ENCODE data around the gene FHL5. TPM values are rescaled to one million over a fixed set of nuclear protein-coding genes. Genes with fewer than 3 reads are reported as not detected.

Gene FHL5
- total RNA-seq, 1 experiment from 2014 or later: not detected

GRCh38 chr6:96608074-96608473, 45.1 kb downstream of the FHL5 start:
- no TSS peak for BruUV-seq (replicated peaks)
- intact Hi-C loops (cut with micrococcal nuclease; ENCODE audit: unreplicated experiment): no loop called here
- TF ChIP-seq CTCF (IDR thresholded peaks at IDR 0.05; ENCODE audit: unreplicated experiment): no peak
- no peak overlapping the region for H3K27ac Mint-ChIP-seq (ENCODE audit: unreplicated experiment)
- no peaks in the 10 kb centered on the region for H3K36me3 Mint-ChIP-seq (ENCODE audit: insufficient read depth, unreplicated experiment)
- H3K4me1 Mint-ChIP-seq (ENCODE audit: low read depth, unreplicated experiment): no peaks in the 10 kb centered on the region
- no peak overlapping the region for H3K4me3 Mint-ChIP-seq (ENCODE audit: low read depth, unreplicated experiment)
- CTCF ChIA-PET: no interaction called here
- no peaks in the 10 kb centered on the region for H3K9me3 Mint-ChIP-seq (ENCODE audit: low read depth, unreplicated experiment)
- no peaks in the 10 kb centered on the region for H3K27me3 Mint-ChIP-seq (ENCODE audit: unreplicated experiment)
- DNase-seq: no peak

- intact Hi-C loops (cut with micrococcal nuclease; ENCODE audit: unreplicated experiment): no loop called here
Observed at GRCh38 chr6:96610019-96610418, 47.1 kb downstream of the FHL5 start.

GRCh38 chr6:96611342-96611991, 48.5 kb downstream of the FHL5 start:
- TF ChIP-seq CTCF (IDR thresholded peaks at IDR 0.05; ENCODE audit: unreplicated experiment): no peak
- no peak for DNase-seq
- intact Hi-C loops (cut with micrococcal nuclease; ENCODE audit: unreplicated experiment): no loop called here
- Mint-ChIP-seq H3K27ac (ENCODE audit: unreplicated experiment) (no peak overlapping the region), H3K9me3 (ENCODE audit: low read depth, unreplicated experiment) (no peaks in the 10 kb centered on the region), H3K4me1 (ENCODE audit: low read depth, unreplicated experiment) (no peaks in the 10 kb centered on the region), H3K27me3 (ENCODE audit: unreplicated experiment) (no peaks in the 10 kb centered on the region), H3K4me3 (ENCODE audit: low read depth, unreplicated experiment) (no peak overlapping the region), H3K36me3 (ENCODE audit: insufficient read depth, unreplicated experiment) (no peaks in the 10 kb centered on the region)
- no TSS peak for BruUV-seq (replicated peaks)
- CTCF ChIA-PET: no interaction called here

More at GRCh38 chr6:96610019-96610418, 47.1 kb downstream of the FHL5 start:
- Mint-ChIP-seq H3K27me3 (ENCODE audit: unreplicated experiment) (no peaks in the 10 kb centered on the region), H3K9me3 (ENCODE audit: low read depth, unreplicated experiment) (no peaks in the 10 kb centered on the region), H3K4me1 (ENCODE audit: low read depth, unreplicated experiment) (no peaks in the 10 kb centered on the region), H3K27ac (ENCODE audit: unreplicated experiment) (no peak overlapping the region), H3K4me3 (ENCODE audit: low read depth, unreplicated experiment) (no peak overlapping the region), H3K36me3 (ENCODE audit: insufficient read depth, unreplicated experiment) (no peaks in the 10 kb centered on the region)
- TF ChIP-seq CTCF (IDR thresholded peaks at IDR 0.05; ENCODE audit: unreplicated experiment): no peak
- DNase-seq: no peak
- CTCF ChIA-PET: no interaction called here
- no TSS peak for BruUV-seq (replicated peaks)

- no TSS peak for BruUV-seq (replicated peaks)
- Mint-ChIP-seq H3K9me3 (ENCODE audit: low read depth, unreplicated experiment) (no peaks in the 10 kb centered on the region), H3K27ac (ENCODE audit: unreplicated experiment) (no peak overlapping the region), H3K4me3 (ENCODE audit: low read depth, unreplicated experiment) (no peak overlapping the region), H3K36me3 (ENCODE audit: insufficient read depth, unreplicated experiment) (no peaks in the 10 kb centered on the region), H3K27me3 (ENCODE audit: unreplicated experiment) (no peaks in the 10 kb centered on the region), H3K4me1 (ENCODE audit: low read depth, unreplicated experiment) (no peaks in the 10 kb centered on the region)
- intact Hi-C loops (cut with micrococcal nuclease; ENCODE audit: unreplicated experiment): no loop called here
- no peak for TF ChIP-seq CTCF (IDR thresholded peaks at IDR 0.05; ENCODE audit: unreplicated experiment)
- no peak for DNase-seq
- CTCF ChIA-PET: no interaction called here
Observed at GRCh38 chr6:96613291-96613999, 50.5 kb downstream of the FHL5 start.
